Gastrocnemius medialis (tissue), 4 donors: ENCODE data around the gene RND2.

Experiments used
- CTCF ChIP-seq, 5 experiments: fragments of 450-650 bp in 3 of 5; fragments of 200-600 bp in 2 of 5; sonication (generic) in 2 of 5; IDR thresholded peaks in 4 of 5; conservative IDR thresholded peaks in 1 of 5; 1 replicate in 4 of 5; 2 replicates in 1 of 5; pipeline ENCODE4 v1.5.1; 2016 to 2019; ENCODE audit warnings: antibody characterized with exemption in 5 of 5, mild to moderate bottlenecking in 3 of 5, moderate library complexity in 3 of 5
- POLR2A ChIP-seq, 2 donors: fragments of 450-650 bp; IDR thresholded peaks; one replicate each; pipeline ENCODE4 v1.6.1; 2017; ENCODE audit warnings: antibody characterized with exemption in 2 of 2, mild to moderate bottlenecking in 2 of 2, moderate library complexity in 2 of 2

- TF ChIP-seq CTCF (IDR thresholded peaks at IDR 0.05 in 4 of 5, conservative IDR thresholded peaks at IDR 0.05 in 1 of 5): no peak
- no peak for TF ChIP-seq POLR2A (IDR thresholded peaks at IDR 0.05)
These were observed 38.1 kb downstream of the RND2 start for GRCh38 chr17:43062984-43063638.
